ENCODE data around the gene MMP24. TPM values are rescaled to one million over a fixed set of nuclear protein-coding genes. Genes with fewer than 3 reads are reported as not detected.

Gene MMP24
- total RNA-seq, 1 experiment from 2014 or later: 13.0 TPM

DNA sequence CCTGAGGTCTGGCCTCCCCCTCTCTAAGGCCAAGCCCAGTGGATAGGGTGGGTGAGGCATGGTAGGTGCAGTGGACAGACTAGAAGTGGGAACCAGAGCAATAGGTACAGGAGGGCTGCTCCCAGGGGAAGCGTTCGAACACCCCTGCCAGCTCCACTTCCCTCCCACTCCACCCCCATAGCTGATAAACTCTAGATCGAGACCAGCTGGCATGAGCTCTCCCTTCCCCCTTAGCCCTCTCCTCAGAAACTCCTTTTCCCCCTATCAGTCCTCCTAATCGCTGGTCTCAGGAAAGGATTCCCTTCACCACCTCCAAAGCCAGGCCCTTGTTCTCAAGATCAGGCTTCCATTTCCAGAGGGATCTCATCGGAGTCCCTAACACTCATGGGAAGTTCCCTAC lies 71.8 kb downstream of the MMP24 start:
- no peak overlapping the region for H3K27ac Mint-ChIP-seq (ENCODE audit: unreplicated experiment)

DNA sequence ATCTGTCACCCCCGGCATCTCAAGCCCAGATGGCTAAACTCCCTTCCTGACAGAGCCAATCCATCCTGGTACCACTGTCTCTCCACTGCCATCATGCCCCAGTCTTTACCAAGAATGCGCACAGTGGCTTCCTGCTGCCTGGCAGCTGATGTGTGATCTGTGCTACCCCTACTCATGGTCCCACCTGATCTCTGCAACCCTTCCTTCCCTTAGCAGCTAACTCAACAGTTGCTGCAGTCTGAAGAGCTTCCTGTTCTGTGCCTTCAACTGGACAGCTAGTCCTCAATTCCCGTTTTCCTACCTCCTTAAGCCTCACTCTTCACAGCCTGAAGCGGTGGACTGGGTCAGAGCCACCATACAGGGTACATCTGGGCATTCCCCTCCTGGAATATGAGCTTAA lies 73.3 kb downstream of the MMP24 start:
- Mint-ChIP-seq H3K27me3 (ENCODE audit: insufficient read depth, unreplicated experiment) (no peaks in the 10 kb centered on the region), H3K36me3 (ENCODE audit: insufficient read depth, unreplicated experiment) (peaks cover 6% of the 10 kb centered on the region), H3K4me3 (ENCODE audit: unreplicated experiment) (no peak overlapping the region), H3K27ac (ENCODE audit: unreplicated experiment) (no peak overlapping the region), H3K9me3 (ENCODE audit: unreplicated experiment) (no peaks in the 10 kb centered on the region), H3K4me1 (ENCODE audit: low read depth, unreplicated experiment) (peaks cover 19% of the 10 kb centered on the region)
- CTCF ChIA-PET: interaction anchor here (1.0 to 1.9 kb wide), 5 partner anchors 20 to 155 kb away, joined by 3 to 5 read pairs (median 4); no protein-coding TSS in a partner anchor
- TF ChIP-seq, protein P1, sequence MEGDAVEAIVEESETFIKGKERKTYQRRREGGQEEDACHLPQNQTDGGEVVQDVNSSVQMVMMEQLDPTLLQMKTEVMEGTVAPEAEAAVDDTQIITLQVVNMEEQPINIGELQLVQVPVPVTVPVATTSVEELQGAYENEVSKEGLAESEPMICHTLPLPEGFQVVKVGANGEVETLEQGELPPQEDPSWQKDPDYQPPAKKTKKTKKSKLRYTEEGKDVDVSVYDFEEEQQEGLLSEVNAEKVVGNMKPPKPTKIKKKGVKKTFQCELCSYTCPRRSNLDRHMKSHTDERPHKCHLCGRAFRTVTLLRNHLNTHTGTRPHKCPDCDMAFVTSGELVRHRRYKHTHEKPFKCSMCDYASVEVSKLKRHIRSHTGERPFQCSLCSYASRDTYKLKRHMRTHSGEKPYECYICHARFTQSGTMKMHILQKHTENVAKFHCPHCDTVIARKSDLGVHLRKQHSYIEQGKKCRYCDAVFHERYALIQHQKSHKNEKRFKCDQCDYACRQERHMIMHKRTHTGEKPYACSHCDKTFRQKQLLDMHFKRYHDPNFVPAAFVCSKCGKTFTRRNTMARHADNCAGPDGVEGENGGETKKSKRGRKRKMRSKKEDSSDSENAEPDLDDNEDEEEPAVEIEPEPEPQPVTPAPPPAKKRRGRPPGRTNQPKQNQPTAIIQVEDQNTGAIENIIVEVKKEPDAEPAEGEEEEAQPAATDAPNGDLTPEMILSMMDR (IDR thresholded peaks at IDR 0.05; ENCODE audit: insufficient read depth in 1 of 2, low read depth in 1 of 2, low read length in 1 of 2, severe bottlenecking in 1 of 2, unreplicated experiment in 1 of 2): no peak
- POLR2A ChIA-PET: no interaction called here
- Histone ChIP-seq H3K4me1 (peaks cover 14% of the 10 kb centered on the region), H3K9me3 (no peaks in the 10 kb centered on the region), H3K4me3 (ENCODE audit: low read depth, low read length) (no peak overlapping the region), H3K36me3 (ENCODE audit: control insufficient read depth, insufficient read depth, low read length) (no peaks in the 10 kb centered on the region), H3K27me3 (replicated peaks; ENCODE audit: control insufficient read depth, insufficient read depth, low read length) (no peaks in the 10 kb centered on the region)
- no peak for DNase-seq
- intact Hi-C loops (cut with micrococcal nuclease; ENCODE audit: unreplicated experiment): no loop called here
- BruUV-seq (replicated peaks): no TSS peak

More for the DNA sequence above, 71.8 kb downstream of the MMP24 start:
- intact Hi-C loops (cut with micrococcal nuclease; ENCODE audit: unreplicated experiment): no loop called here
- peaks cover 5% of the 10 kb centered on the region for H3K36me3 Mint-ChIP-seq (ENCODE audit: insufficient read depth, unreplicated experiment)
- TF ChIP-seq, protein P1 (IDR thresholded peaks at IDR 0.05; ENCODE audit: insufficient read depth in 1 of 2, low read depth in 1 of 2, low read length in 1 of 2, severe bottlenecking in 1 of 2, unreplicated experiment in 1 of 2): no peak
- H3K27me3 Mint-ChIP-seq (ENCODE audit: insufficient read depth, unreplicated experiment): no peaks in the 10 kb centered on the region
- Histone ChIP-seq H3K36me3 (ENCODE audit: control insufficient read depth, insufficient read depth, low read length) (no peaks in the 10 kb centered on the region), H3K27me3 (replicated peaks; ENCODE audit: control insufficient read depth, insufficient read depth, low read length) (no peaks in the 10 kb centered on the region), H3K4me3 (ENCODE audit: low read depth, low read length) (no peak overlapping the region), H3K4me1 (peaks cover 12% of the 10 kb centered on the region), H3K9me3 (no peaks in the 10 kb centered on the region)
- no peak for DNase-seq
- ChIA-PET CTCF (interaction anchor here (0.6 to 2.2 kb wide), 4 partner anchors 9 to 149 kb away, joined by 3 to 8 read pairs (median 5); no protein-coding TSS in a partner anchor), POLR2A (interaction anchor here (1.3 kb wide), 1 partner anchor 14 kb away, joined by 4 read pairs; the partner anchor contains the start of gene EIF6)
- peaks cover 17% of the 10 kb centered on the region for H3K4me1 Mint-ChIP-seq (ENCODE audit: low read depth, unreplicated experiment)
- no TSS peak for BruUV-seq (replicated peaks)
- no peak overlapping the region for H3K4me3 Mint-ChIP-seq (ENCODE audit: unreplicated experiment)
- H3K9me3 Mint-ChIP-seq (ENCODE audit: unreplicated experiment): no peaks in the 10 kb centered on the region

DNA sequence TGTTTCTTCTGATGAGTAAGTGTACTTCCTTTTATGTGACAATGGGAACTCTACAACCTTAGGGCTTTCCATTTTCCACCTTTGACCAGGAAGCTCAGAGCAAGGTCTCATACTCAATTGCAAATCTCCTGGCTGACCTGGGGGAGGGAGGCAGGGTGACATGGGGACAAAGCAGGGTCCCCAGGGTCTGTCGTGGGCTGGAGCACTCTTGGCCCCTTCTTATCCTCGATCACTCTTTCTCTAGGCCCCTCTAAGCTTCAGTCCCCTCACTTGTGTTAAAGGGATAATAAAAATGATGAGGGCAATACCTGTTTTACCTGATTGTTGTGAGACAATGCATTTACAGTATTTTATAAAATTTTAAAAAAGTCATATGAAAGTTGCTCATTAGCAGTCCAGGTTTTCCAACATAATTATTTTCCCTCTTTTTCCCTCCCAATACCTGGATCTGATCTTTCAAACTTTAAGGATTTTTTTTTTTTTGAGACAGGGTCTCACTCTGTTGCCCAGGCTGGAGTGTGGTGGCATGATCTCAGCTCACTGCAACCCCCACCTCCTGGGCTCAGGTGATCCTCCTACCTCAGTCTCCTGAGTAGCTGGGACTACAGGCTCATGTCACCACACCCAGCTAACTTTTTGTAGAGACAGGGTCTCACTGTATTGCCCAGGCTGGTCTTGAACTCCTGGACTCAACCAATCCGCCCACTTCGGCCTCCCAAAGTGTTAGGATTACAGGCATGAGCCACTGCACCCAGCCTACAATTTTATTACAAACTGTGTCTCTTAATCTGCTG lies 74.2 kb downstream of the MMP24 start:
- Mint-ChIP-seq H3K27me3 (ENCODE audit: insufficient read depth, unreplicated experiment) (no peaks in the 10 kb centered on the region), H3K36me3 (ENCODE audit: insufficient read depth, unreplicated experiment) (peaks cover 15% of the 10 kb centered on the region), H3K27ac (ENCODE audit: unreplicated experiment) (no peak overlapping the region), H3K4me3 (ENCODE audit: unreplicated experiment) (no peak overlapping the region), H3K9me3 (ENCODE audit: unreplicated experiment) (no peaks in the 10 kb centered on the region), H3K4me1 (ENCODE audit: low read depth, unreplicated experiment) (peaks cover 21% of the 10 kb centered on the region)
- TF ChIP-seq, protein P1 (IDR thresholded peaks at IDR 0.05; ENCODE audit: insufficient read depth in 1 of 2, low read depth in 1 of 2, low read length in 1 of 2, severe bottlenecking in 1 of 2, unreplicated experiment in 1 of 2): no peak
- Histone ChIP-seq H3K27me3 (replicated peaks; ENCODE audit: control insufficient read depth, insufficient read depth, low read length) (no peaks in the 10 kb centered on the region), H3K9me3 (no peaks in the 10 kb centered on the region), H3K4me3 (ENCODE audit: low read depth, low read length) (no peak overlapping the region), H3K4me1 (peaks cover 22% of the 10 kb centered on the region), H3K36me3 (ENCODE audit: control insufficient read depth, insufficient read depth, low read length) (no peaks in the 10 kb centered on the region)
- intact Hi-C loops (cut with micrococcal nuclease; ENCODE audit: unreplicated experiment): no loop called here
- DNase-seq: no peak
- ChIA-PET CTCF (interaction anchor here (1.2 to 8.3 kb wide), 4 partner anchors 27 to 156 kb away, joined by 4 to 167 read pairs (median 4); no protein-coding TSS in a partner anchor), POLR2A (no interaction called here)
- no TSS peak for BruUV-seq (replicated peaks)

Measured in Caco-2 (cell line).